ENCODE data around the gene LAMB4.

DNA sequence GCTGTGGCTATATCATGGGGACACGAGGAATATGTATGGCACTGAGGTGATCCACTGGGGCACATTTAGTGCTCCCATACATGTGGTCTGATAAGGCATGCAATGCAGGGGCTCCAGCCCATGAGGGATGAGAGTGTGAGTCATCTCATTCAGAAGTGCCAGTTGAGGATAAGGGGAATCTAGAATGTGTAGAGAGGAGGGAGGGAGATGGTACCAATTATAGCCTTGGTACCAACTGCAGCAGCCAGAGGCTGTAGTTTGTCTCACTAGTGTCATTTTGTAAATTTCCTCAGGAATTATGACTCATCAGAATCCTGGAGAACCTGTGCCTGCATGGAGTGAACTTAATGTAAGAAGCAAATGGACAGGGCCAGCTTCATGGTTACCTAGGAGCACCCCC lies 46.2 kb downstream of the LAMB4 start:
- TF ChIP-seq, protein P1, sequence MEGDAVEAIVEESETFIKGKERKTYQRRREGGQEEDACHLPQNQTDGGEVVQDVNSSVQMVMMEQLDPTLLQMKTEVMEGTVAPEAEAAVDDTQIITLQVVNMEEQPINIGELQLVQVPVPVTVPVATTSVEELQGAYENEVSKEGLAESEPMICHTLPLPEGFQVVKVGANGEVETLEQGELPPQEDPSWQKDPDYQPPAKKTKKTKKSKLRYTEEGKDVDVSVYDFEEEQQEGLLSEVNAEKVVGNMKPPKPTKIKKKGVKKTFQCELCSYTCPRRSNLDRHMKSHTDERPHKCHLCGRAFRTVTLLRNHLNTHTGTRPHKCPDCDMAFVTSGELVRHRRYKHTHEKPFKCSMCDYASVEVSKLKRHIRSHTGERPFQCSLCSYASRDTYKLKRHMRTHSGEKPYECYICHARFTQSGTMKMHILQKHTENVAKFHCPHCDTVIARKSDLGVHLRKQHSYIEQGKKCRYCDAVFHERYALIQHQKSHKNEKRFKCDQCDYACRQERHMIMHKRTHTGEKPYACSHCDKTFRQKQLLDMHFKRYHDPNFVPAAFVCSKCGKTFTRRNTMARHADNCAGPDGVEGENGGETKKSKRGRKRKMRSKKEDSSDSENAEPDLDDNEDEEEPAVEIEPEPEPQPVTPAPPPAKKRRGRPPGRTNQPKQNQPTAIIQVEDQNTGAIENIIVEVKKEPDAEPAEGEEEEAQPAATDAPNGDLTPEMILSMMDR (IDR thresholded peaks at IDR 0.05): no peak
- no peak for TF ChIP-seq EP300 (IDR thresholded peaks at IDR 0.05)
- no peak for TF ChIP-seq POLR2A (IDR thresholded peaks at IDR 0.05; ENCODE audit: low read depth)

All from esophagus muscularis mucosa (tissue), 4 donors.